ENCODE results near the gene RNF111.

RNF111 gene

GRCh38 chr15:59001946-59002345 lies 14.5 kb downstream of the RNF111 start:
- DNase-seq: no peak

- DNase-seq: no peak
Observed at GRCh38 chr15:59002418-59002859, 15.0 kb downstream of the RNF111 start.

GRCh38 chr15:59005579-59005978 lies 18.1 kb downstream of the RNF111 start:
- no peak for DNase-seq

GRCh38 chr15:59008086-59008485 lies 20.6 kb downstream of the RNF111 start:
- no peak for DNase-seq

GRCh38 chr15:59011262-59011952 lies 23.9 kb downstream of the RNF111 start:
- no peak for DNase-seq

GRCh38 chr15:59013246-59013873 lies 25.9 kb downstream of the RNF111 start:
- DNase-seq: no peak

- no peak for DNase-seq
Observed at GRCh38 chr15:59014068-59014467, 26.6 kb downstream of the RNF111 start.

GRCh38 chr15:59017449-59017848 lies 30.0 kb downstream of the RNF111 start:
- DNase-seq: no peak

- no peak for DNase-seq
Observed at GRCh38 chr15:59018833-59019232, 31.4 kb downstream of the RNF111 start.

GRCh38 chr15:59020322-59020721 lies 32.9 kb downstream of the RNF111 start:
- no peak for DNase-seq

- DNase-seq: no peak
Observed at GRCh38 chr15:59022188-59022587, 34.7 kb downstream of the RNF111 start.

- DNase-seq: no peak
Observed at GRCh38 chr15:59026207-59026606, 38.7 kb downstream of the RNF111 start.

- DNase-seq: no peak
Observed at GRCh38 chr15:59028387-59028955, 41.0 kb downstream of the RNF111 start.

- DNase-seq: no peak
Observed at GRCh38 chr15:59029554-59029953, 42.1 kb downstream of the RNF111 start.

GRCh38 chr15:59035201-59035600 lies 47.7 kb downstream of the RNF111 start:
- DNase-seq: no peak

- no peak for DNase-seq
Observed at GRCh38 chr15:59039225-59039624, 51.8 kb downstream of the RNF111 start.

GRCh38 chr15:59042041-59042440 lies 54.6 kb downstream of the RNF111 start:
- DNase-seq: no peak

- no peak for DNase-seq
Observed at GRCh38 chr15:59048897-59049296, 61.4 kb downstream of the RNF111 start.

- no peak for DNase-seq
Observed at GRCh38 chr15:59051873-59052861, 64.7 kb downstream of the RNF111 start.

- DNase-seq: no peak
Observed at GRCh38 chr15:59052915-59053407, 65.5 kb downstream of the RNF111 start.

GRCh38 chr15:59053482-59053881 lies 66.0 kb downstream of the RNF111 start:
- DNase-seq: no peak

GRCh38 chr15:59059076-59059597 lies 71.7 kb downstream of the RNF111 start:
- no peak for DNase-seq

GRCh38 chr15:59060348-59060747 lies 72.9 kb downstream of the RNF111 start:
- no peak for DNase-seq
